ENCODE data around the gene C16orf78. TPM values are rescaled to one million over a fixed set of nuclear protein-coding genes. Genes with fewer than 3 reads are reported as not detected.

C16orf78 gene, protein sequence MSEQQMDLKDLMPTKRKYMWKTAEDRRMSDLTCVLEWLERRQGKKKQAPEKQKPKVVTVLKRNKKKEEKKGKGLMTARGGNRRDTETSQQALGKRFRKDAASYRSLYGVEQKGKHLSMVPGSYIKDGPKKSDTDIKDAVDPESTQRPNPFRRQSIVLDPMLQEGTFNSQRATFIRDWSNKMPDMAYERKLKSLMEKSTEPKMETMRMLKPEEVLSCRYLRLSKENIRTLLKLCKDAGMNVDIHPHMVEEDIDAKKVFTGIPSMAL
- not detected for polyA plus RNA-seq (ENCODE audit: insufficient read length in 4 of 4)

DNA sequence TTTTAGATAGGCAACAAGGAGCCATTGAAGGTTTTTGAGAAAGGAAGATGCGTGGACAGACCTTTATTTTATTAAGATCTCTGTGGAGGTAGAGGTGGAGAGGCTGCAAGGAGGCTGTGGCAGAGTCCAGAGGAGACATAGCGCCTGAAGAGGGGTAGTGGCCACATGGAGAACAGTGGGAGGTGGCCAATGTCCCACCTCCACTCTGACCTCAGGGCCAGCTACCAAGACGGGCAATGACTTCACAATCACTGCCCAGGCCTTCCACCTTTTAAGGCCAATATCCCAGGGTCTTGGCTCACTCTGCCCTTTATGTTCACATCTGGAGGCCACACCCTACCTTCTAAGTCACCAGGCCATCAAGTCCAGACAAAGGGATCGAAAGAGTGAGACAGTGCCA is at the start of gene C16orf78:
TSS of gene C16orf78 (plus strand) at position 301 of the 400 bp plus-strand sequence. CDS start 136 bp downstream, outside the sequence.
- DNase-seq (ENCODE audit: low read depth in 4 of 4, low spot score in 2 of 4): no peak

DNA sequence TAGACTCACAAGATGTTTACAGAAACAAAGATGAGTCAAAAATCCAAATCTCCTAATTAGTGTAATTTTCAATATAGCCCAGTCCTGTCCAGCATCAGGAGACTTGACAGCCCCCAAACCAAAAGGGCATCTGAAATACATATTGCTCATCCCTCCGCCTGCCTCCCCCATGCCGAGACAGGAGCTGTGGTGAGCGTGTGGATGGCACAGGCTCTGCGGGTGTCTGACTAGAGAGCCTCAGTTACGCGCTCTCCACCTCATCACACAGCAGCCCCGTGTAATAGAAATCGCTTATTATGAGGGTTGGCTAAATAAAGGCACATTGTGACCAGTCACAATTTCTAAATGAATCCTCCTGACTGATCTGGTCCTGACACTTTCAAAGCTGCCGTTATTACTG is 48.9 kb upstream of the C16orf78 start:
- no peak for DNase-seq (ENCODE audit: low read depth in 4 of 4, low spot score in 2 of 4)

DNA sequence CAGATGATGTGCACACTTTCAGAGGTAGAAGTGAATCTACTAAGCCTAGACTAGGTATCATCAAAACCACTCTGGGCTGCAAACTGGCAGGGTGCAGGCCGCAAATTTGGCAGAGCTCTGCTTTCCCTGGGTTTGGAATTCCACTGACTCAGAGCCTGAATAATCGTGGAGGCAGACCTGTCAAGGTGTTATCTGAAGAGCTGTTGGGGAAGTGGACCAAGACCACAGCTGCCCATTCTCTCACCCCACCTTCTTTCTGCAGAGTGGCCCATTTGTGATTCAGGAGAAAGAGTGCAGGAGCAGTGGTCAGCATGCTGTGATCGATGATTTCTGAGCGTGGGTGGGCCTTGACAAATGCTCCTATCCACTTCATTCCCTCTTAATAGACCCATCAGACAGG is 46.1 kb upstream of the C16orf78 start:
- DNase-seq (ENCODE audit: low read depth in 4 of 4, low spot score in 2 of 4): no peak

DNA sequence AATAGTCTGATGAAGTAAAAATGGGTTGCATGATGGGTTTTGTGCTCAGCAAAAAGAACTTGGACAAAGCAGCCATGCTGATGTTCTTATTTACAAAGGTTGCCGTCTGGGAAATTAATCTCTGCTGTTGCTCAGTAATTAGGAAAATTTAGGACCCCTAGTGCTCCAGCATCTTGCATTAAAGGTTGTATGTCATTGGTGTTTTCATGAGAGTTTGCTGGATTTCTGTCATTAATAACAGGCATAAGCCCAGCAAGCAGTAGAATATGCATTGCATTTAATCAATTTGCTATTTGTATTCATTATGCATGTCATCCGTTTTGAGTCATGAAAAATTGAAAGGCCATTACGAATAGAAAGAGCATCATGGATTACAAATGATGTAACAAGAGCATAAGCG is 45.3 kb upstream of the C16orf78 start:
- no peak for DNase-seq (ENCODE audit: low read depth in 4 of 4, low spot score in 2 of 4)

DNA sequence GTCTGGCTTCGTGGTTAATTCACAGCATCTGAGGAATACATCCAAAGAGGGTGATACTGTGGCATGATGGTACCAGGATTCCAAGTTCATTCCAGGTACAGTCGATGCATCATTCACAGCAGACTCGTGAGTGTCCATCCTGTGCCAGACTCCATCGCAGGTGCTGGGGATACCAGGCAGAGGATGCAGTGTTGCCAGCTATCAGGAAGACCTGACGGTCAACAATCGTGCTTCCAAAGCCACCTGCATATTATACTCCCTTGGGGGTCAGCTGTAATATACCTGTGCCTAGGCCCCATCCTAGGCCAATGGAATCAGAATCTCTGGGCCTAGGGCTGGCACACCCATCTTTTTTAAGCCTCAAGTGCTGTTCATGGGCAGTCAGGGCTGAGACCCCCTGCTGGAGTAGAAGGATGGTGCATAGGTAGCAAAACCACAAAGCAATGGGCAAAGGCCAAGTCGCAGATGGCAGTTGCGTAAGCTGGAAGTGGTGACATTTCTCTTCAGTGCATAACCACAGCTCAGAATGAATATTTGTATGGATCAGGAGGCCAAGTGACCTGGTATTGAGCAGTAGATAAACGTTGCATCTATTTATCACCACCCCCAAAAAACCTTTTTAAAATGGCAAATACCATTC is 42.9 kb upstream of the C16orf78 start:
- no peak for DNase-seq (ENCODE audit: low read depth in 4 of 4, low spot score in 2 of 4)

DNA sequence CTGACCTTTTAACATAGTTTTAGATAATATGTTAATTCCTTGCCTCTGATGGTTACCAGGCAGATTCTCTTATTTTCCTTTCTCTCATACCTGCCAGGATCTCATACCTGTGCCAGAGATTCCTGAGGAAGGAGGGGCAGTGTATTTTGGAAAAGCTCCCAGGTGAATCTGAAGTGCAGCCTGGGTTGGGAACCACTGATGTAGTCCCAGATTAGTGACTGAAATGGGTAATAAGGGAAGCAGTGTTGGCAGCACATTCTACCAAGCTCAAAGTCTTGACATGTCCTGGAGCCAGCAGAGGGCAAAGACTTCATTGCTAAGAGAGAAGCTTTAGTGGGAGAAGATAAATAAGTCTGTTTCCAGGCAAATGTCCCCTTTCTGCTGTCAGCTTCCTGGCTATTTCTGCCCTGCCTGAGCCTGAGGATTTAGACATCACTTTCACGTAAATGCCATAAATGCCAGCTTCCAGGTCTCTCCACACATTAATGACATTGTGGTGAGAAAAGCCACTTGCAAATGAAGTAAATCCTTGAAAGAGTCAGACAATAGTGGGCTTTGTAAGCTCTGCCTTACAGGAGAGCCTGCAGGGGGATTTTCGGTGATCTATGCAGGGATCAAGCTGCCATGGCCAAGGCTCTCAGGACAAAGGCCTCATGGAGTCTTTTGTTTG is 40.9 kb upstream of the C16orf78 start:
- DNase-seq (ENCODE audit: low read depth in 4 of 4, low spot score in 2 of 4): no peak

DNA sequence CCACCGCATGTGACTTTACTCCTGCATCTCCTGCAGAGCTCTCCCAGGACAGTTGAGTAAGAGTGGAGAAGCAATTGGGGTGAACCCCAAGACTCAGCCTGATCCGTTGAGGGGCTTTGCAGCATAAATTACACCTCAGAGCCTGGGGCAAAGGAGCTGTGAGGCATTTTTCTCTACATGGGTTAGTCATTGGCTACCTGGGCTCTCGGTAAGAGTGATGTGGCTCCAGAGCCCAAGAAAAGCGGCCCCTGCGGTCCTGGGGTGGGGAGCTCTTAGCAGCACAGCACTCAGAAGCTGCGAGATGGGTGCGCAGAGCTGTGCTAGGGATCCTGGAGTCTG is 40.4 kb upstream of the C16orf78 start:
- no peak for DNase-seq (ENCODE audit: low read depth in 4 of 4, low spot score in 2 of 4)

DNA sequence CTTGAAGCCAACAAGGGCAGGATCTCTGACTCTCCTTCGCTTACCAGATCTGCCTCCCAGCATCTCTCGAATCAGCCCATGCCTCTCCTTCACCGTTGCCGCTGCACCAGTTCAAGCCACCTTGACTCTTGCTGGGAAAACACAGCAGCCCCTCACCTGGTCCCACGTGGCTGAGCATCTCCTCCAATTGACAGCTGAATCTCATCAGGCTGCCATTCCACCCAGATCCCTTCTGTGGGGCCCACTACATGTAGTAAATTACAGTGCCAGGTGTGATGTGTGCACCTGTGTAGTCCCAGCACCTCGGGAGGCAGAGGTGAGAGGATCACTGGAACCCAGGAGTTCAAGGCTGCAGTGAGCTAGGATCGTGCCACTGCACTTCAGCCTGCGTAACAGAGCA is 37.8 kb upstream of the C16orf78 start:
- no peak for DNase-seq (ENCODE audit: low read depth in 4 of 4, low spot score in 2 of 4)

DNA sequence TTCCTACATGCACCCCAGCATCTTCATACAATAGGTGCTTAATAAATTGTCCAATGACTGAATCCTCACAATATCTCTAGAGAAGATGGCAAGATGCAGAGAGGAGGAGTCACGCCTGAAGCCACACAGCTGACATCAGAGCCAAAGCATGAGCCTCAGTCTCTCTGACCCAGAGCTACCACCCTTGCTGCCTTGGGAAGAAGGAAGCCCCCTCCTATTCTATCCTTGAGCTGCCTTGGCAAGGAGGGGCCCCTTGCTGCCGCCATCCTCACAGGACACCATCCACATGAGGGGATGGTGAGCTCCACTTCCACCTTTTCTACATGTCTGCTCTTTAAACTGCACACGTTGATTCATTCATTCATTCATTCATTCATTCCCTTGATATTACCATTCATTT is 37.0 kb upstream of the C16orf78 start:
- no peak for DNase-seq (ENCODE audit: low read depth in 4 of 4, low spot score in 2 of 4)

DNA sequence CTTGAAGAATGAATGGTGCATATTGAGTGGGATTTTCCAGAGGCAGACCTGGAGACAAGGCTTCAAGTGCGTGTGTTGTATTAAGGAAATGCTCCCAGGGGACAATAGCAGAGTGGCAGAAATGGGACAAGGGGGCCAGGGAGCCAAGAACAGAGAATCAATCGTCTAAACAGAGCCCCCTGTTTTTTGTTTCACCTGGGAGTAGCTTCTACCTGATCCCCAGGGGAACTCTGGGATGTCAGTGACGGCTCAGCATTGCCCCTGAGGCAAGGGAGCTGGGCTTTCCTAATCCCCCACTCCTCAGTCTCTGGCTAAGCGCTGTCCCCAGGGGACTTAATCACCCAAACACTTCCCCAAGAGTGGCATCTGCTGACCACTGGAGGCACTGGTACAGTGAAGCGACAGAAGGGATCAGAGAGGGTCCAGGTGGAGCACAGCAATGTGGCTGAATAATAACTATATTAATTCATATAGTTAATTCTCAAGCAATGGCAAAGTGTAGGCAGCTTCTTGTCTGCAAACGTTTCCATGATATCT is 35.7 kb upstream of the C16orf78 start:
- no peak for DNase-seq (ENCODE audit: low read depth in 4 of 4, low spot score in 2 of 4)

DNA sequence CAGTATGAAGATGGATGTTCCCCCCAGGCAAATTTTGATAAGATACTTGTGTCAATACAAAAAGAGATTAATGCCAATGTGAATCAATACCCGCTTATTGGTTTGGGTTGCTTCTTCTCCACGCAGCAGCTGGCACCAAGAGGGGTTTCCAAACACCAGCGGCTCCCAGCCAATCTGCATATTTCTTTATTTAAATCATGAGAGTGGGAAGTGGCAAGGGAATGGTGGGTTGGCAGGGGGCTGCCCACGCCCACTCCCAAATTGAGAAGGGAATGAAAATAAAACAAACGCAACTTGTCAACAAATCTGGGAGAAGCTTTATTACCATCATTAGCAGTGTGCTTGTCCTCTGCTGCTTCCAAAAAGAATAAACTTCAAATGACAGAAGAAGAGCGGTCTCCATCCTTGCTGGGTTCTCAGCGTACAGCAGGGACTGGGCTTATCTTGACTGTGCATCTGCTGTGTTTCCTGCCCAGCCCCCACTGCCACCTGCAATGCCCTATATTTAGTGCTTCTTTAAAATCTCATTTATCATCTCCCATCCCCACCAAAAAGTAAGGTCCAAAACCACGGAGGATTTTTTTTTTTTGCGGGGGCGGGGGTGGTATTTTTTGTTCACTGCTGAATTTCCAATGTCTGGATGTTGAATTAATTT is 34.9 kb upstream of the C16orf78 start:
- DNase-seq (ENCODE audit: low read depth in 4 of 4, low spot score in 2 of 4): no peak

DNA sequence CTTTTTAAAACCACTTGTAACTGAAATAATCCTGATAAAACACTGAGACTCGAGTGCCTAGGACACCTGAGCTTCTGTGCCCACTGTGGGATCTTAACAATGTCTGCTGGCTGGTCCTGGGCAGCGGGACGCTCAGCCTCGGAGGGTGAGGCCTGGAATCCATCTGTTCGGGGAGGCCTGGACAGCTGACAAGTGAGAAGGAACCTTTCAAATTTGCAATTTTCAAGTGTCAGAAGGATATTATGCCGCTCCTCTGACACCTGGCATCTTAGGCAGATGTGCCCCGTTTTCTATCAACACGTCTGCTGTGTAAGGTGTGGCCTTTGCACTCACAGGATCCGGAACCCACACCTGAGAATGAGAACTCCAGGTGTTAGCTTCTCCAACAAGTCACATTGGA is 33.1 kb upstream of the C16orf78 start:
- DNase-seq (ENCODE audit: low read depth in 4 of 4, low spot score in 2 of 4): no peak

DNA sequence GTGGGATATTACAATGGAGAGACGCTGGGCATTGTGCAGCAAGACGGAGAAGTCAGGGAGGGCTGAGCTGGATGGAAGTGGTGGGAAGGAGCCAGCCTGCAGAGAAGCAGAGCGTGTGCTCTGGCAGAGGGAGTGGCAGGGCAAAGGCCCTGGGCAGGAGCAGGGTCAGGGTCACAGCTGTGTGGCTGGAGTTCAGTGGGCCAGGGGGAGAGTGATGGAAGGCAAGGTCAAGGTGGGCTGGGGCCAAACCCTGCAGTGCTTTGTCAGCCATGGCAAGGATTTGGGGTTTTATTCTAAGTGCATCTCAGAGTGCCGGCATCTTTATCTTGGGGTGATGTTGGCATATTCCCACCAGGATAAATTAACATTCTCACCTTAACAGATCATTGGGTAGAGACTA is 31.9 kb upstream of the C16orf78 start:
- DNase-seq (ENCODE audit: low read depth in 4 of 4, low spot score in 2 of 4): no peak

DNA sequence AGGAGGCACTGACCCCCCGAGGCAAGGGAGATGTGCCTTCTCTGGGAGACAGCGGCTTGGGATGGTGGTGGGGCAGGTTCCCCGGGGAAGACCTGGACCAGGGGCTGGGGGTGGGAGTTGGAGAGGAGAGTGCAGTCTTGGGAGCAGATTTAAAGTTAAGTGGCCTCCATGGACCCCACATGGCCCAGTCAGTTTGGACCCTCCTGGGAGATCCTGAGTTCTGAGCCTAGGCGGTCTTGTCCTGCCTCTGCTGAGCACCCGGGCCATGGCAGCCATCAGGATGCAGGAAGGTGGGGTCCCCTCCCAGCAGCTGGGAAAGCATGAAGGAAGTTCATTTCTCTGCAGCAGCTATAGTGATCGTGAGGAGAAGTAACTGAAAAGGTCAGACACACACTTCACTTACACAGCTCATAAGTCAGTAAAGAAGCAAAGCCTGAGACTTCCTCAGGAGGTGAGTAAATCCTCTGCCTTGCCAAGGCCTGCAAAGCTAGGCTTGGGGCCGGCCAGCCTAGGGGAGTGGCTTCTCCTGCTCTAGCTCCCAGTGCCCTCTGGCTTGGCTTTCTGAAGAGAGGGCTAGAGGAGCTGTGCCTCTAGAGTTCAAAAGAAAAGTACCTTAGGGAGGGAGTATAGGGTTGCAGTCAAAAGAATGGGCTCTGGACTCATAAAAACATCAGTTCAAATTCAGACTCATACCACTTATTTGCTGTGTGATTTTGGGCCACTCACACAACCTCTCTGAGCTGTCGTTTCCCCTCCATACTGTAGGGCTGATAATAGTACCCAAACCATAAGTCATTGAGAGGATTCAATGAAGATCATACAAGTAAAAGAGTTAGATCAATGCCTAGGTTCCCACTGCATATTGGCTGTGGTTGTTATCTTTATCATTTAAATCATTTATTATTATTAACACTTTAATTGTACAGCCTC is 31.0 kb upstream of the C16orf78 start:
- no peak for DNase-seq (ENCODE audit: low read depth in 4 of 4, low spot score in 2 of 4)

DNA sequence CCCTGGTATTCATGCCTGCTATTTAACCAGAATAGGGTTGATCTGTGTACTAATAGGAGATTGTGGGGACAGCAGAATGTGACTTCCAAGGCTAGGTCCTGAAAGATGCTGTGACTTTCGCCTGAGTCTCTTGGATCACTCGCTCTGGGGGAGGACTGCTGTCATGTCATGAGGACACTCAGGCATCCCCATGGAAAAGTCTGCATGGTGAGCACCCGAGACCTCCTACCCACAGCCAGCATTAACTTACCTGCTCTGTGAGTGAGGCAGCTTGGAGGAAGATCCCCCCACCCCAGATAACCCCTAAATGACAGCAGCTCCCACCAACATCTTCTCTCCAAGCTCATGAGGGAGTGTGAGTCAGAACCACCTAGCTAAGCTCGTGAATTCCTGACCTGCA is 30.3 kb upstream of the C16orf78 start:
- DNase-seq (ENCODE audit: low read depth in 4 of 4, low spot score in 2 of 4): no peak

DNA sequence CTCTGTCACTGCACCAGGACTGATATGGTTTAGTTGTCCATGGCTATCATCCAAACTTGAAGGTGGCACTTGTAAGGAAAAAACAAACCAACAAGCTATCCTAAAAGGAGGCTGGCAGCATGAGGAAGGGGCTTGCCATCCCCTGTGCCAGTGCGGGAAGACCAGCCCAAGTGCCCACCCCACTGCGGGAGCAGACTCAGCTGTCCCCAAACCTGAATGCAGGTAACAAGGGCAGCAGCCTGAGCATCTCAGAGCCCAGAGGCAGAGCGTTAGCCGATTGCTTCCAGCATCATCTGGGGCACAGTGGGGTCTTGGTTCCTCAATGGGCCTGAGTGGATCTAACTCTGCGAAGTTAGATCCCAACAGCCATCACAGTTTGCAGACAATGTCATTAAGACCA is 29.2 kb upstream of the C16orf78 start:
- DNase-seq (ENCODE audit: low read depth in 4 of 4, low spot score in 2 of 4): no peak

DNA sequence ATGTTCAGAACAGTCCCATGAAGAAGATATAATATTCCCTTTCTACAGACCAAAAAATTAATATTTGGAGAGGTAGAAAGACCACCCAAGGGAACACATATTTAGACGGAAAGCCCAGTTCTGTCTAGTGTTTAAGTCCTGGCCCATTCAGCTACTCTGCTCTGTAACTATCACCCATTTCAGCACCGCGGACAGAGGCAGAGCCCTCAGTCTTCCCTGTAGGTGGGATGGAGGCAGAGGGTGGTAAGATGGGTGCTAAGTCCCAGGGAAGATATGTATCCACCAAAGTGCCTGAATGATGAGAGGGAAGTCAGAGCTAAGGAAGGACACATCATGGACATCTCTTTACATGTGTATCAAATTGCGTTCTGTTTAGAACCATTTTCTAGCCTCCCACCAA is 27.8 kb upstream of the C16orf78 start:
- DNase-seq (ENCODE audit: low read depth in 4 of 4, low spot score in 2 of 4): peak in 1 of 4 donors; percentile 9

DNA sequence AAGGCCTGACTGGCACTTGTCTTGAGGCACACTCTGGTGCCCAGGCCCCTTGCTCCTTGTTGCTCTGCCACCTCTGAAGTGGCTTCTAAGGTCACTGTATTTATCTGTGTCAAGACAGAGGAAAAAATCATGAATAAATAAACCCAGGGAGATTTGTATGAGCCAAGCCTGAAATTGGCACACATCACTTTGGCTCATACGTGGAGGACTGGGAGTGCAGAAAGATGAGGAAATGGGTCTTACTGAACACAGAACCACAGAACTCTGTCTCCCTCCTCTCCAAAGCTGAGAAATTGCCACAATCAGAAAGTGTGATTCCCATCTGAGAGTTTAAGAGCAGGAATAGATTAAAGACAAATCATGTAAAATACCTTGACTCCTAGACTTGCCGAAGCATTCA is 27.1 kb upstream of the C16orf78 start:
- no peak for DNase-seq (ENCODE audit: low read depth in 4 of 4, low spot score in 2 of 4)

DNA sequence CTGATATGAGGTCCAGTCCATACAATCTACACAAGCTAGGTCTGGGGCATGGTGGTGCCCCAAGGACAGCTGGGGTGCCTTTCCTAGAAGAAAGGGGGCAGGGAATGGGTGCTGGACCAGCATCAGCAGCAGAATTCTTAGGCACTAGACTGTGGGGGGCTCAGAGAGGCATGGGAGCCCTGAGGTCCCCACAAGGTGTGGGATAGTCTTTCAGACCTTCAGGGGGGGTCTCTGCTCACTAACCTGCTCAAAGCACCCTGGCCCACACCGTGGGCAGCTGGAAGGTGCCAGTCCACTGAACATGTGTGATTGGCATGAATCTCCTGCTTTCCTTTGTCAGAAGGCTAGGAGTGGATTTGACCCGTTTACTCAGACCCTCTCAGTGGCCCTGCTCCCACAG is 26.1 kb upstream of the C16orf78 start:
- DNase-seq (ENCODE audit: low read depth in 4 of 4, low spot score in 2 of 4): no peak

Data from left renal cortex interstitium (tissue), 4 donors.